Measurements from ENCODE around the gene ZP1.
"Not testable (repeated sequence)": the region's sequence is repeated elsewhere in the genome, so short reads cannot be mapped to it uniquely, and the experiment has no call there.

Gene ZP1

DNA sequence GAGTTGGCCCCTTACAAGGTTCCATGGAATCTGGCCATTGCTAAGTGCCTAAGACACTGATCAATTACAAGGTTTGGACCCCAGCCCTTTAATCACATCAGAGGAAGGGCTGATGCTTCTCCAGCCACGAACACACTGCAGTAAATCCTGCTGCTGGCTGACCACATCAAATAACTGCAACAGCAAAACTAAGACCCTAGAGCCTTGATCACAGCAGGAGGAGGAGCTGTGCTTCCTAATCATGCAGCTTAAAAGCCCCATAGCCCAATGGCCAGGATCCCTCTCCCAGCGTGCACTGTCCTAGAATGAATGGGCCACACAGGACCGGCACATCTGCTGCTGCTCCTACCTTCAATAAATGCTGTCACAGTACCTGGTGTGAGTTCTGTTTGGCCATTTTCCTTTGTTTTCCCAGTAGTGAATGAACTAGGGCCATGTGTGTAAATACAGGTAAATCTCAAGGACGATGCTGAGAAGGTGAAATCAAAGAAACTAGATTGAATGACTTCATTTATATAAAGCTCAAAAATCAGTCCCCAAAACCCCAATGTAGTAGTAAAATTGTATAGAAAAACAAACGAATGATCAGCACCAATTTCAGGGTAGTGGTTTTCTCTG lies 12.7 kb downstream of the ZP1 start:
- no peak for DNase-seq

DNA sequence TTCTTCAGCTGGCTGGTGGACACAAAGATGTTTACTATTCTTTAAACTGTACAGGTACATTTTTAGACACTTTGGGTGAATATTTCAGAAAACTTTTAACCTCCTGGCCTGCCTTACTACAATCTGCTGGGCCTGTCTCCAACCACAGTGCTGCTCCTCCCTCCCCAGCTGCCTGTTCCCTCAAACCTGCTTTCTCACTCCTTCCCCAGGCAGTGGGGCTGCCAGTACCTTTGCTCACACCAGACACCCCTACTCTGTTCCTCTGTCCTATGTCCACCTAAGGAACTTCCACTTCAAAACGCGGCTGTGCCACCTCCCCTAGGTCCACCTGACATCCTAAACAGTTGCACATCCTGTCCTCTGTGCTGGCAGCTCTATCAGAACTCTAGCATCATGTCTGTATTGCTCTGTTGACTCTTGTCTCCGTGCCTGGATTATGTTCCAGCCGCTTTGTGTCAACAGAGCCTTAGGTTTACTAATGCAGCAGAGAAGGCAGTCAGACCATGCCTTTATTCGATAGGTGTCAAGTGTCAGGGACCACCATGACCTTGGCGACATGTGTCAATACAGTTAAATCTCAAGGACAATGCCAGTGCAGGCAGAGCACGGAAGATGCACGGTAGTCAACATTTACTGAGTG lies 13.4 kb downstream of the ZP1 start:
- DNase-seq = no peak

DNA sequence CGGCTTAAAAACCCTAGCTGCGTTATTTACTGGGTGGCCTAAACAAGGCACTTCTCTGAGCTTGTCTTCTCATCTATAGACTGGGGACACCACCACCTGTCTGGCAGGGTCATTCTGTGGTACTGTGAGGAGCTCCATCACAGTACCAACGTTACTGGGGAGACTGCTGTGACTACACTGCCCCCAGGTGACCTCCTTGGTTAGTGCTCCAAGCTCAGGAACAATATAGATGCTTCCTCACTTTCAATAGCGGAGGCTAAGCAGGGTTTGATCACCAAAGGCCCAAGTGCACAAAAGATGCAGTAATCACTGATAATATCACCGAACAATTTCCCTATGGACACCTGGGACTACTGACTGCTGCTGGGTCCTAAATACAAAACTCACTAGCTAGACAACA lies 20.2 kb downstream of the ZP1 start:
- peak; percentile 37 for DNase-seq

DNA sequence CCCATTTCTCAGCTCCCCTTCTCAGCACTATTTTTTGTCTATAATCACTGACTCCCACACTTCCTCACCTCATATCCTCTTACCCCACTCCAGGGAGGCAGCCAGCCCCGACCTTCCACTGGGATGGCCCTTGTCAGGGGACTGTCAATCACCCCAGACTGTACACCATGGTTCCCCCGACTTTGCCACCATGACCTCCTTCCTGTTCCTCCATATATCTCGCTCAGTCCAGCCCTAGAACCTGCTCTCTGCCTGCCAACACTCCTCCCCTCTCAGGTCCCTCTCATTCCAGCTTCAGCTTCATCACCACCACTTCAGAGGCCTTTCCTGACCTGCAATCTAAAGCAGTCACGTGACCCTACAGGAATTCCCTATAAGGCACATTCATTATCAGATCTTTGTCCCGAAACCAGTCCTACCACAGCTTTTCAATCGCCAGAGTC lies 22.5 kb downstream of the ZP1 start:
- no peak for DNase-seq

DNA sequence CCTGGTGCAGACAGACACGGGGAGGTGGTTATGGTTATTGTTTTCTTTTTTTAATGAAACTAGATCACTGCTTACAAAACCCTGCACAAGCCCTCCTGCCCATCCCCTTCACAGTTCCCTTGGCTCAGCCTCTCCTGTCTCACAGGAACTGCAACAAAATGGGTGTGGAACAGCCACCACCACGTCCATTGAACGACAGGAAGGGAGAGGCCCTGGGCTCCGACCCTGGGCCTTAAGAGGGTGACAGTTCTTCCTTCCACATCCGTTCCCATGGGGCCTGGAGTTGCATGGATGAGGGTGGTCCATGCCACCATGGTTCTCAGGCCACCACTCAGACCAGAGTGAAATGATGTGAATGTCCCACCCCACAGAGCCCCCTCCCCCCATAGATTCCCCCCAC lies 23.4 kb downstream of the ZP1 start:
- DNase-seq = no peak

DNA sequence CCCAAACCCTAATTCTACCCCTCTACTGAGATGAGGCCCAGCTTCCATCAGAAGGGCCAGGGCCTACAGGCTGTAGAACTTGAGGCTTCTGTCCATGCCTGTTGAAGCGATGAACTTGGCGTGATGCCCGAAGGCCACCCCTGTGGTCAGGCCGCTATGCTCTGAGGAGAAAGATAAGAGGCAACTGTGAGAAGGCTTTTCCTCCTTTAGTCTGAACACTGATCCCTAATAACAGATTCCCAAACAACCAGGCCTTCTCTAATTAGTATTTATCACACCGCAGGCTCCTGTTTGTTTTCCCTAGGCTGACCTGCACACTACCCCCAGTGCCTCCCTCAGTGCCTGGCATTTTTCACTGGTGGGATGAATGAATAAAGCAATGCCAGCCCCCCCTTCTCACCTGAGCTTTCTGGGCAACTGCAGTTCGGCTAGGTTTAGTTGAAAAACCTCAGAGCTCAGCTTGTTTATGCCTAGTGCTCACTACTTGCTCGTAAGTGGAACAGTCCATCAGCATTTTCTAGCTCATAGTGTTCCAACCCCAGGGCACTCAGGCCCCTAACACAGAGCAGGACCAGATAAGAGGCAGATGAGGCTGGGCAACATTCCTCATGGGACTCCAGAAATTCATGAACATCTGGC lies 23.9 kb downstream of the ZP1 start:
- no peak for DNase-seq

DNA sequence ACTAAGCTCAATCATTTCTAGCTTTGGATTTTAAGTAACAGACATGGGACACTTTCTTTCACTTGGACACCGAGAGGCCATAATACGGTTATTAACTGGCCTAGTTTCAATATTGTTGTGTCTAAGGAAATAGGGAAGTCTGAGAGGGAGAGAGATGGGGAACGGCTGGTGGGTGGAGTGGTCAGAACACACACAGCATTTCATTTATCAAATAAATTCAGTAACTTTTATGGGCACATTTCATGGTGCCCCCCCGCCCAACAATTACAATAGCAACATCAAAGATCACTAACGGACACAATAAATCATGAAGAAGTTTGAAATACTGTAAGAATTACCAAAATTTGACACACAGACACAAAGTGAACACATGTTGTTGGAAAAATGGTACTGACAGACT lies 28.3 kb downstream of the ZP1 start:
- DNase-seq = no peak

DNA sequence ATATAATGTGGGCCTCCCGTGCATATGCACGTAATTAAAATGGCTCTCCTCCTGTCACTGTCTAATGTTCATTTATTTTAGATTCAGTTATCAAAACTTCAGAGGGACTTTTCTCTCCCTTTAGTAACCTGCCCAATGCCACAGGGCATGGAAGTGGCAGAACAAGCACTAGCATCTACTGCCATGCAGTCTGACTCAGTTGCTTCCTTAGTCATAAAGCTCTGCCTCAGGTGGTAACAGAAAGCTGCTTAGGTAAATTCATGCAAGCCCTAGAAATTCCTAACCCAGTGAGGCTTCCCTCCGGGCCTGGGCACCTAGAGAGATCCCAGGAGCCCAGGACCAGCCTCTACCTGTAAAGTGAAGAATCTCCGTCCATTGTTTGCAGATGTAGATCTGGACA lies 30.2 kb downstream of the ZP1 start:
- no peak for DNase-seq

DNA sequence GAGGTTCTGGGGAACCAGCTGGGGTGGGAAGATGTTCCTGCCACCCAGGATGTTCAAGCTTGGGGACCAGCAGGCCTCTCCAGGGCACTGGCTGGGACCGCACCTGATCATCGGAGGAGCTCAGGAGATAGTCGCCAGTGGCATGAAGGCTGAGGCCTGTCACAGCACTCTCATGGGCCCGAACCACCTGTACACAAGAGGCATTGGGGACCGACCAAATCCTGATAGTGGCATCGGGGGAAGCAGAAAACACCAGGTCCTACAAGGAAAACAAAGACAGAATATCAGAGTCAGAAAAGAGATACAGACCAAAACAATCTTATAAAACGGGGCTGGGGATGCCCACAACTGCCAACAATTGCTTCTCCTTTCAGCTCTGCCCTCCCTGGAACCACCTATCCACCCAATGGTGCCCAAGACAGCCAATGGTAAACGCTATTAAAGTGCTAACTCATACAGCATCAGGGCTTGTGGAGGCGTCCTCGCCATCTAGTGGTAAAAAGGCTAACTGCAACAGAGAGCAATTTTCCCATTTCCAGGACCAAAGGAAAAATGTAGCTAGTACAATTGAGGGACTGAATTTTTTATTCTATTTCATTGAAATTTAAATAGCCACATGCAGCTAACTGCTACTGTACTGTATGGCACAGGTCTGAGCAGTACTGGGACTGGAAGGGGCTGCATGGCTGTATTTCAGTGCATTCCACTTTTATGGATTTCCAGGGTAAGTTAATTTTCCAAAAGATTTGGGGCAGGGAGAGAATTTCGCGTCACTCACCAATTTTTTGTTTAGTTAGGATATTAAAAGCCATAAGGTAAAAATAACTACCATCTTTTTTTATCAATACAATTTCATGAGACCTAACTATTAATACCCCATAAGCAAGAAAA lies 31.9 kb downstream of the ZP1 start:
- DNase-seq = no peak

DNA sequence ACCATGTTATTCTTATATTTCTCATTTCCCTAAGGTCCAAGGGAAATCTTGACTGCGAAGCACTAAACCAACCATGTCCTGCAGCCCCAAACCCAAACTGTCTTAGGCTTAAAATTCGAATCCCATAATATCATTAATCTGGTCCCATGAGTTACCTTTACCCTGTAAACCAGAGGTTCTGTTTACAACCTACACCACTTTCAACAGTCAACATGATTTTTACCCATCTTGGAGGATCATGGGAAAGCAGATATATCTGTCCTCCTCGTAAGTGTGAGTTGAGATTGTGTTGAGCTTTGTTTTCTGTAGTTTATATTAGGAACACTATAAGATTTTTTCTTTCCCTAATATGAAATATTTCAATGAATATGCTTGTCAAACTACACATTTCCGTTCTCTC lies 32.6 kb downstream of the ZP1 start:
- DNase-seq = no peak

DNA sequence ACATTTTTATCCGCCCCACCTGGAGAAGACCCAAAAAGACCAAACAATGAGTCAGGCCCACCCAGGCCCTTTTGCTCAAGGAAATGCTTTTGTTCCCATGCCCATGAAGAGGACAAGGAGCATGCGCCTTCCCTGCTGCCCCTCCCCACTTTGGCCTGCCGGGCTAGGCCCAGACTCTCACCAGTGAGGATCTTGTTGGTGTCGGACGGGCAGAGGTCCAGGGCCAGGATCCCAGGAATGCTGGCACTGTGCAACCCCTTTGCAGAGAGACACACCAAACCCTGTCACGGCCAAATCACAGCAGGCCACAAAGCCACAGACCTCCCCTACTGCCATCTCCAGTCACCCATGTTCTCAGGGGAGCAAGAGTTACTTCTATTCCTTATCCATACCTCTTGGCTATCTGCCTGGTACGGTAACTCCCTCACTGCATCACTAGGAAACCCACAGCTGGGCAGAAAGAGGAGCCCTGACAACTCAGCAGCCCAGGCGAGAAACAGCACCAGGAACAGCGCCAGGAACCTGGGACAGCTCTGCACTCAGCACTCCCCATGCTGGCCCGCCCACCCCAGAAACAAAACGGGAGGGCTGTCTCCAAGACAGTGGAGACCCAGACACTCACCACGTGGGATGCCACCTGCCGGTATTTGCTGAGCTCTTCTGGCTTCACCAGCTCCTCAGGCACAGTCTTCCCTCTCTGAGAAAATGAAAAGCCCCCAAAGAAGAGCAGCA lies 33.5 kb downstream of the ZP1 start:
- no peak for DNase-seq

DNA sequence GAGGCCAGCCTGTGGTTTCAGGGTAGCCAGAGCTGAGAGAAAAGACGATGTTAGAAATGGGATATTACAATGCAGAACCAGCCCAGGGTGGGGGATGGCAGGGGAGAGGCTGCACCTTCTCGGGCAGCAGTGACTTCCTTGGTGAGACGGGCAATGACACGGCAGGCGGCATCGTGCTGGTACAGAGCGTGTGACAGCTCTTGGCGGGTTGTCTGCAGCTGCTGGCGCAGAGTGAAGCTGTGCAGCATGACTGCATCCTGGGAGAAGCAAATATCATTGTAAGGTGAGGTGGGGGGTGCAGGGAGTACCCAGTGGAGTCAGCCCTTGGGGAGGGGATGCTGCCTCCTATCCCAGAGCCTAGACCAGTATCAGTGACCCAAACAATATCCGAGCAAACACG lies 35.3 kb downstream of the ZP1 start:
- no peak for DNase-seq

DNA sequence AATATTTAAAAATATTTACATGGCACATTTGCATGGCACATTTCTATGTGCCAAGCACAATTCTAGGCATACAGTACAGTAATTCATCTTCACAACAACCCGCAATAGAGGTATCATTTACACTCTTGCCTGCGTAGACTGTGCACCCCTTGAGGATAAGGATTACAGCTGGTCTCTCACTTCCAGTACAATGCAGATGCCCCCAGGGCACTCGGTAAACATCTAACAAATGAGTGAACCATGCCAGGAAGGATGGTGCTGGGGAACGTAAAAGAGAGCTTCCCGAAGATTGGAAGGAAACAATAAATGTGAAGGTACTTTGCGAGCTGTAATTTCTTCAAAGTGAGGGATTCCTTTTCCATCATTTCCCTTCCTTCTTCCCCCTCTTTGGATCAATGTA lies 37.7 kb downstream of the ZP1 start:
- peak; percentile 10 for DNase-seq

DNA sequence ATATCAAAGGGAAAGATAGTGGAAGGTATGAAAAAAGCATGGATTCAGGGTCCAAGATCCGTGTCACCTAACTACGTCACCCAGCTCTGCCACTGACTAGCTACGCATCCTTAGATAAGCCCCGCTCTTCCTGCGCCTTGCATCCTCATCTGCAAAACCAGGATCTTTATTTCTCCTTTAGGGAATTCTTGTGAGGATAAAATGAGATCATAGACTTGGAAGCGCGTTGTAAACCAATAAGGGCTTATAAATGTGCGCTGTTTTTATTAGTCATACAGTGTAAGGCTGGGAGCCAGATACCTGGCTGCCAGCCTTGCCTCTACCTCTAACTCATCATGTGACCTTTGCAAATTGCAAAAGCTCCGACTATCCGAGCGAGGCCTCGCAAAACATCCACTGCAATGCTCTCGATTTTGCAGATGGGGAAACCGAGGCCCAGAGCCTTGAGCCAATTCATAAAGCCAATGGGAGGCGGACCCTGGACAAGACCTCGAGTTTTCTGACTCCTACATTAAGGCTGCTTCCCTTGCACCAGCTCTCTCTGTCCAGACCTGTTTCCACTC lies 38.3 kb downstream of the ZP1 start:
- no peak for DNase-seq

DNA sequence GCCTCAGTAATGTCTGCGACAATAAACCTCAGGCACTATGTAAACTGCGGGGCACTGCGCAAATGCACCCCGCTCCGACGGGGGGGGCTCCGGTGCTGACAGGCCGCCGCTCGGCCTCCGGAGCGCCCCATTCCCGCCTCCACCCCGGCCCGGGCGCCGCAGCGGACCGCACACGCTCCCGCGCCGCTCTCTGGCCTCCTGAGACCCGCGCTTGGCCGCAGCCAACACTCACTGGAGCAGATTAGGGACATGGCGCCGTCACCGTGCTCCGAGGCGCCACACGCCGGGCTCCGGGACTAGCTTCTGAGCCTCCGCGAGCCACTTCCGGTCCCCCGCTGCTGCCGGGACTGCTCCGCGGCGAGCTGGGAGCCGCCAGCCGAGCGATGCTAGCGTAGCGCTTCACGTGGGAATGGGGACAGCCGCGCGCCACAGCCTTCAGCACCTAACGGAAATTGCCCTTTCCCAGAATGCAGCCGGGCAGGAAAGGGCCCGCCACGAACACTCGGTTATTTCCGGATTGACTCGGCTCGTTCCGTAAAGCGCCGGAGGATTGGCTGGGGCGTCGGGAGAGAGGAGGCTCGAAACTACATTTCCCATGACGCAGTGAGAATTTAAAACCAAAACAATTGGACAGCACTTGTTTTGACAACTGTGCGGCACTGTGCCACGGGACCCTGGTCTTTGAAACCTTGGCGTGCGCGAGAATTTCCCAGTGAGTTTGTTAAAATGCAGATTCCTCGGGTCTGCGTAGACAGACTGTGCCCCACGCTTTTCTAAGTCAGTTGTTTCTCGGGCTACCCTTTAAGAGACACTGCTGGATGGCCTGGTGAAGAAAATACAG lies 39.0 kb downstream of the ZP1 start, which contains the start of gene PRPF19:
PRPF19 (minus strand) TSS at position 454 of the 841 bp plus-strand sequence; CDS start at position 251, 203 bp downstream.
- DNase-seq = peak; percentile 93

DNA sequence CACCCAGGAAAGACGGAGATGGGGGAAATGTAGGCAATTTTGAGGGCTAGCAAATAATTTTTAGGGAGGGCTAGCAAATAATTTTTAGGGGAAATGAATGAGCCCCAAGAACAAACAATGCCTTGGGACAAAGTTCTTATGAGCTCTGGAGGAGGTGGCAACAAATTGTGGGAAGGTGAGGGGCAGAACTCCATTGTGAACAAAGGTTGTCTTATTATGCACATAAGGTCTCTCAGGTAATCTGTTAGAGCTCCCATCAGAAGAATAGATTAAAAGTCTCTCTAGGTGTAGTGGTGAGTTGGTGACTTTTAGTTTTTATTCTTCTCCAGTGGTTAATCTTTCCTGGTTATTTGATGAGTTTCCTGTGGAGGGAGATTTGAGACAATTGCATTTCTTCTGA lies 41.5 kb downstream of the ZP1 start:
- no peak for DNase-seq

DNA sequence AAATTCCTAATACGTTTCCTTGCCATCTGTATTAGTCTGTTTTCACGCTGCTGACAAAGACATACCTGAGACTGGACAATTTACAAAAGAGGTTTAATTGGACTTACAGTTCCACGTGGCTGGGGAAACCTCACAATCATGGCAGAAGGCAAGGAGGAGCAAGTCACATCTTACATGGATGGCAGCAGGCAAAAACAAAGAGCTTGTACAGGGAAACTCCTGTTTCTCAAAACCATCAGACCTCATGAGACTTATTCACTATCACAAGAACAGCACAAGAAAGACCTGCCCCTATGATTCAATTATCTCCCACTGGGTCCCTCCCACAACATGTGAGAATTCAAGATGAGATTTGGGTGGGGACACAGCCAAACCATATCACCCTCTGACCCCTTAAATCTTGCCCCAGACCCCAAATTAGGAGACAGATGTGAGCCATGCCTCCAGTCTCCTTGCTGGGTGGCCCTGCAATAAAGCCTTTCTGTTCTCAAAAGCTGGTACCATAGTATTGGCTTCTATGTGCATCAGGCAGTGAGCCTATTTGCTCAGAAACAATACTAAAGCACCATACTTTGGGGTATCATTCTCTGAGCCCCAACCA lies 42.4 kb downstream of the ZP1 start:
- not testable (repeated sequence) for DNase-seq

DNA sequence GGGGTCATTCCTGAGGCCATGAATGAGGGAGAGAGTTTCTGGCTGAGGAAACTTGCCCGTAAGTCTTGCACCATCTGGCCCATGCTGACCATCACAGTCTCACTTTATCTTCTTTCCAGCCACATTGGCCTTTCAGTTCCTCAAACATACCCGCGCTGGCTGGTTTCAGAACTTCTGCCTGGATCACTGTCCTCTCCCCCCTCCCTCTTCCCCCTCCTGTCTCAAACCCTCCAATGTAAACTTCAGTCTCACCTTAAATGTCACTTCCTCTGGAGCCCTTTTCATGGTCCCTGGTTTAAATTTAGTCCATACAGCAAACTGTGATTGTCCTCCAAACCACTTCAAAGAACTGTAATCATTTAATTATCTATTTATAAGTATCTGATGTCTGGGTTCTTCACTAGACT lies 42.9 kb downstream of the ZP1 start:
- no peak for DNase-seq

DNA sequence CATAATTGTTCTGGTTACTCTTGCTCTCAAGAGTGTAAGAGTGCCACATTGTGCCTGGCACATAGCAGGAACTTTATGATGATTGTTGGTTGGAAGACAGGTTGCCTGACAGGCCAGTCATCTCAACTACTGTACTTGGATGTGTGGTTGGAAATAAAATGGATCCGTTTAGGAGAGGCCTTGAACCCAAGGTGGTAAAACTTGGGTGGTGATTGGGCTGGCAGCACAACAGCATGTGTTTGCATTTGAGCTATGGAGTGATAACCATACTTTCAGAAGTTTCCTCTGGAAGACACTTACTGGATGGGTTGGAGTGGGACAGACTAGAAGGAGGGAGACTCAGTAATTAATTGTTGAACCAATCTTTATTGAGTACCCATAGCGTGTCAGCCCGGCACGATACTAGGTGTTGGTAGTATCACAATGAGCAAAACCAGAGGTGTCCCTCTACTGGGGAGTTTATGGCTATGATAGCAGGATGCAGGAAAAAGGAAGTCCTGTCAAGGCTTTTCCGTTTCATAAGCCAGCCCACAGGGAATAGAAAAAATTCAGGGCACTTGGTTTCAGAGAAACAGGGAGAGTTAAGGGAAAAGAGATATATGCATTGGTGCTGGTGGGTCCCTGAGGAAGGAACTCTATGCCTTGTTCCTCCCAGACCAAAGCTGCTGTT lies 43.5 kb downstream of the ZP1 start:
- DNase-seq = no peak

DNA sequence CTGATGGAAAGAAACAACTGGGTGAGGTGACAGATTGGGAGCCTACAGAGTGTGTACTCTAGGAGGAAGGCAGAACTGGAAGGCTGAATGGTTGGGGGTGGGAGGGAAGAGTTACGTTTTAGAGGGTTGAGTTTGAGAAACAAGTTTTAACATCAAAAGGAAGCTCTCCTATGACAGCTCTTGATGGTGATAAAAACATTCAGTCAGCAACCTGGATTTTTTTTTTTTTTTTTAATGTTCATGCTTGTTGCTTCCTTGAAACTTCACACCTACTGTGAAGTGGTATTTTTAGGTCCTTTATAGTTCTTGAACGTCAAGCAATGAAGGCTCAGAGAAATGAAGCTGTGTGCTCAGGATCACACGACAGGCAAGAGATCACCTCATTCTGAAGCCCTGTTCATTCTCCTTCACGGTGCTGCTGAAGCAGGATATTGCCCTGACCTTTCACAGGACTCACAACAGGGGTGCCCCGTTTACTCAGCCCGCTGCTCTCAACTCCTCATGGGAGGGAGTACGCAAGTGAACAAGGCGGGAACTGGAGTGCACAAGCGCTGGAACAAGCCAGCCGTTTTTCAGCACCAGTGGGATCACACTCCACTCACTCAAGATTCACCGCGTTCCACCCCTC lies 45.0 kb downstream of the ZP1 start:
- DNase-seq = no peak

Data from NCI-H526 treated with DMSO at 0.1 percent for 48 hours (cell line).